T-helper 1 cell treated with Interleukin-12 subunit alpha and Interleukin-12 subunit beta and Interleukin-4 antibody, amounts not matched to agents 30 μg/mL and 1 μg/mL, for 36 hours (primary cell): ENCODE data around the gene F10.
"Not testable (repeated sequence)": the region's sequence is repeated elsewhere in the genome, so short reads cannot be mapped to it uniquely, and the experiment has no call there.

Experiments
- H3K27ac Mint-ChIP-seq: one replicate; pipeline ENCODE4 v1.8.0; 2021; ENCODE audit warnings: mild to moderate bottlenecking, mixed read lengths
- H3K27me3 Mint-ChIP-seq: one replicate; pipeline ENCODE4 v1.8.0; 2021; ENCODE audit warnings: low read depth, mixed read lengths
- H3K36me3 Mint-ChIP-seq: one replicate; pipeline ENCODE4 v1.8.0; 2021; ENCODE audit warnings: low read depth, mixed read lengths
- H3K4me1 Mint-ChIP-seq: one replicate; pipeline ENCODE4 v1.8.0; 2021; ENCODE audit warnings: low read depth, mixed read lengths
- H3K4me3 Mint-ChIP-seq: one replicate; pipeline ENCODE4 v1.8.0; 2021; ENCODE audit warnings: mild to moderate bottlenecking, moderate library complexity, mixed read lengths
- H3K9me3 Mint-ChIP-seq: one replicate; pipeline ENCODE4 v1.8.0; 2021; ENCODE audit warnings: mixed read lengths

F10 gene

DNA sequence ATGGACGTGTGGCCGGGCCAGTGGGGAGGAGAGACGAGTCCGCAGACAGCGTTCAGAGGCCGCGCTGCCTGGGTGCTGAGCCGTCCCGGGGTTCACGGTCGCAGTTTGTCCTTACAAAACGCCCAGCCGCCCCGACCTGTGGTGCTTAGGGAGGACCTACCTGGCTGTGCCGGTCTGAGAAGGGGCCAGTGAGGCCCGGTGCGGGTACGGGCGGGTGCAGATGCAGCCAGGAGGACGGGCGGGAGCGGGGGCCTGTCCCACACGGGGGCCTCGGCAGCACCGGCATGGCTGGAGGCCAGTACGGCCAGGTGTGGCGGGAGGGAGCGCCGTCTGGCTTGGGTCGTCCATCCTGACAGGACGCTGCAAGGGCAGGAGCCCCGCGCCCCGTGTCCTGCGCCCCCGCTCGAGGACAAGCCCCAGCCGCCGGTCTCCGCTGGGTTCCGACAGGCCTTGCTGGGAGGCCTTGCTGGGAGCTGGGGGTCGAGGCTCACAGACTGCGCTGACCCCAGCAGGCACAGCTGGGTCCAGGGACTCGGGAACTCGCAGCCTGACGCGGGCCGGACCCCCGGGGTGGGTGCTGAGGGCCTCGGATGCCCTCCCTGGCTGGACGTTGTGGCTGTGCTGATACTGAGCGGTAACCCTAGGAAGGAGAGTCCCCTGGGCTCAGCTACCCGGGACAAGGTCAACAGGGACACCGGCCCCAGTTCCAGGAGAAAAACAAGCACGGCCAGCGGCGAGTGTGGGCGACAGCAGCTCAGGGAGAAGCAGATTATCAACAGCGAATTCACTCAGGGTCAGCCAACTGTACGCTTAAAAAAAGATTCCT is 30.6 kb downstream of the F10 start:
- peaks cover 45% of the 10 kb centered on the region for H3K27me3 Mint-ChIP-seq
- H3K27ac Mint-ChIP-seq: peak overlapping the region; percentile 71
- H3K4me3 Mint-ChIP-seq: peak overlapping the region; percentile 74
- peaks cover 11% of the 10 kb centered on the region for H3K4me1 Mint-ChIP-seq
- H3K9me3 Mint-ChIP-seq: peaks cover 21% of the 10 kb centered on the region
- peaks cover 21% of the 10 kb centered on the region for H3K36me3 Mint-ChIP-seq

- Mint-ChIP-seq H3K4me1 (peaks cover 11% of the 10 kb centered on the region), H3K4me3 (peak overlapping the region; percentile 54), H3K27me3 (peaks cover 47% of the 10 kb centered on the region), H3K9me3 (peaks cover 21% of the 10 kb centered on the region), H3K27ac (peak overlapping the region; percentile 71), H3K36me3 (peaks cover 21% of the 10 kb centered on the region)
Measured at GRCh38 chr13:113153810-113154748, 31.5 kb downstream of the F10 start.

- H3K27ac Mint-ChIP-seq: peak overlapping the region; percentile 31
- H3K9me3 Mint-ChIP-seq: peaks cover 21% of the 10 kb centered on the region
- H3K4me1 Mint-ChIP-seq: peaks cover 14% of the 10 kb centered on the region
- H3K4me3 Mint-ChIP-seq: no peak overlapping the region
- peaks cover 21% of the 10 kb centered on the region for H3K36me3 Mint-ChIP-seq
- H3K27me3 Mint-ChIP-seq: peaks cover 47% of the 10 kb centered on the region
Measured at GRCh38 chr13:113155201-113155600, 32.6 kb downstream of the F10 start.

- no peak overlapping the region for H3K27ac Mint-ChIP-seq
- H3K4me3 Mint-ChIP-seq: no peak overlapping the region
- H3K4me1 Mint-ChIP-seq: peaks cover 17% of the 10 kb centered on the region
- peaks cover 21% of the 10 kb centered on the region for H3K9me3 Mint-ChIP-seq
- peaks cover 21% of the 10 kb centered on the region for H3K36me3 Mint-ChIP-seq
- peaks cover 42% of the 10 kb centered on the region for H3K27me3 Mint-ChIP-seq
Measured at GRCh38 chr13:113155982-113156655, 33.5 kb downstream of the F10 start.

DNA sequence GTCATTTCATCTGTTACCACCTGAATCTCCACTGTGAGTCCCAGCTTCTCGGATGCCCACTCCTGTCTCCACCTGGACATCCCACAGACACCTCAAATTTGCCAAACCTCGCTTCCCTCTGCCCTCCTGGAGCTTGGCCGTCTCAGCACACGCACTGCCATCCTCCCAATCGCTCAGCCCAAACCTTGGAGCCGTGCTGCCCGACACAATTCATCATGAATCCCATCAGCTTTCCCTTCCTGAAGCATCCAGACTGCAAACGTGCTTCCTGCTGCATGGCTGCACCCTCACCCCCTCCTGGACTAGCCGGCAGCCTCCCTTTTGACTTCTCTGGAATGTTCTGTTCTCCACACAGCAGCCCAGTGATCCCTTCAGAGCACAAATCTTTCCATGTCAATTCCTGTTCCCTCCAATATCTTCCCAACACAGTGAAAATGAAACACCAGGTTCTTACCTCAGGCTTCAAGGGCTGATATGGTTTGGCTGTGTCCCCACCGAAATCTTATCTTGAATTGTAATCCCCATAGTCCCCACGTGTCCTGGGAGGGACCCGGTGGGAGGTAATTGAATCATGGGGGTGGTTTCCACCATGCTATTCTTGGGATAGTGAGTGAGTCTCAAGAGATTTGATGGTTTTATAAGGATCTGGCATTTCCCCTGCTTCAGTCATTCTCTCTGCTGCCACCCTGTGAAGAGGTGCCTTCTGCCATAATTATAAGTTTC is 34.8 kb downstream of the F10 start:
- peaks cover 21% of the 10 kb centered on the region for H3K9me3 Mint-ChIP-seq
- H3K4me1 Mint-ChIP-seq: peaks cover 18% of the 10 kb centered on the region
- H3K27ac Mint-ChIP-seq: no peak overlapping the region
- H3K36me3 Mint-ChIP-seq: peaks cover 20% of the 10 kb centered on the region
- peaks cover 31% of the 10 kb centered on the region for H3K27me3 Mint-ChIP-seq
- H3K4me3 Mint-ChIP-seq: no peak overlapping the region

GRCh38 chr13:113157929-113158747 is 35.5 kb downstream of the F10 start, which contains the start of gene PROZ:
PROZ (plus strand) TSS chr13:113158648; CDS start chr13:113158661, 13 bp downstream.
- peaks cover 21% of the 10 kb centered on the region for H3K9me3 Mint-ChIP-seq

GRCh38 chr13:113158946-113159345 is 36.3 kb downstream of the F10 start:
- Mint-ChIP-seq H3K36me3 (peaks cover 19% of the 10 kb centered on the region), H3K27ac (no peak overlapping the region), H3K27me3 (peaks cover 25% of the 10 kb centered on the region), H3K4me3 (no peak overlapping the region), H3K9me3 (peaks cover 21% of the 10 kb centered on the region), H3K4me1 (peaks cover 16% of the 10 kb centered on the region)

More at GRCh38 chr13:113157929-113158747, 35.5 kb downstream of the F10 start, which contains the start of gene PROZ:
- Mint-ChIP-seq H3K36me3 (peaks cover 17% of the 10 kb centered on the region), H3K27ac (no peak within 1 kb of the TSS), H3K4me3 (no peak within 1 kb of the TSS), H3K4me1 (peaks cover 13% of the 10 kb centered on the region), H3K27me3 (peaks cover 25% of the 10 kb centered on the region)

DNA sequence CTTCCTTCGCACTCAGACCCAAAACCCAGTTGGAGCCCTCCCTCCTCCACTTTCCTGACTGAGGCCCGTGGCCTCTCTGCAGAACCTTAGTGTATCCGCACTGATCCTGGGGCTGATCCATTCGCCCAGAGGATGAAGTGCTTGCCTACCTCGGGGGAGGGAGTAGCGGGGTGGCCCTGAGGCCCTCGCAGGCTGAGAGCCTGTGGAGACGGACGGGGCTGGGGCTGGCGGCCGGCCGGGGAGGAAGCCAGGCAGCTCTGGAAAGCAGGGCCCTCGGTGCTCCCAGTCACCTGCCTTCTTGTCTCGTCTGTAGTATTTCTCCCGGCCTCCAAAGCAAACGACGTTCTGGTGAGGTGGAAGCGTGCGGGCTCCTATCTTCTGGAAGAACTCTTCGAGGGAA is 37.1 kb downstream of the F10 start:
- H3K9me3 Mint-ChIP-seq: peaks cover 21% of the 10 kb centered on the region
- no peak overlapping the region for H3K4me3 Mint-ChIP-seq
- peaks cover 25% of the 10 kb centered on the region for H3K27me3 Mint-ChIP-seq
- no peak overlapping the region for H3K27ac Mint-ChIP-seq
- H3K36me3 Mint-ChIP-seq: peaks cover 19% of the 10 kb centered on the region
- H3K4me1 Mint-ChIP-seq: peaks cover 16% of the 10 kb centered on the region

GRCh38 chr13:113160983-113161382 is 38.4 kb downstream of the F10 start:
- Mint-ChIP-seq H3K9me3 (peaks cover 8% of the 10 kb centered on the region), H3K4me3 (peak overlapping the region; percentile 78), H3K4me1 (peaks cover 13% of the 10 kb centered on the region), H3K27me3 (peaks cover 12% of the 10 kb centered on the region), H3K36me3 (peaks cover 9% of the 10 kb centered on the region), H3K27ac (peak overlapping the region; percentile 67)

GRCh38 chr13:113161433-113161832 is 38.8 kb downstream of the F10 start:
- Mint-ChIP-seq H3K27ac (peak overlapping the region; percentile 67), H3K4me3 (peak overlapping the region; percentile 78)

GRCh38 chr13:113161975-113162374 is 39.4 kb downstream of the F10 start:
- not testable (repeated sequence) for H3K9me3 Mint-ChIP-seq, H3K4me3 Mint-ChIP-seq, H3K27ac Mint-ChIP-seq, H3K36me3 Mint-ChIP-seq
- Mint-ChIP-seq H3K4me1 (peaks cover 13% of the 10 kb centered on the region), H3K27me3 (peaks cover 12% of the 10 kb centered on the region)

More at GRCh38 chr13:113161433-113161832, 38.8 kb downstream of the F10 start:
- H3K36me3 Mint-ChIP-seq: peaks cover 9% of the 10 kb centered on the region
- peaks cover 12% of the 10 kb centered on the region for H3K27me3 Mint-ChIP-seq
- peaks cover 8% of the 10 kb centered on the region for H3K9me3 Mint-ChIP-seq
- peaks cover 13% of the 10 kb centered on the region for H3K4me1 Mint-ChIP-seq

DNA sequence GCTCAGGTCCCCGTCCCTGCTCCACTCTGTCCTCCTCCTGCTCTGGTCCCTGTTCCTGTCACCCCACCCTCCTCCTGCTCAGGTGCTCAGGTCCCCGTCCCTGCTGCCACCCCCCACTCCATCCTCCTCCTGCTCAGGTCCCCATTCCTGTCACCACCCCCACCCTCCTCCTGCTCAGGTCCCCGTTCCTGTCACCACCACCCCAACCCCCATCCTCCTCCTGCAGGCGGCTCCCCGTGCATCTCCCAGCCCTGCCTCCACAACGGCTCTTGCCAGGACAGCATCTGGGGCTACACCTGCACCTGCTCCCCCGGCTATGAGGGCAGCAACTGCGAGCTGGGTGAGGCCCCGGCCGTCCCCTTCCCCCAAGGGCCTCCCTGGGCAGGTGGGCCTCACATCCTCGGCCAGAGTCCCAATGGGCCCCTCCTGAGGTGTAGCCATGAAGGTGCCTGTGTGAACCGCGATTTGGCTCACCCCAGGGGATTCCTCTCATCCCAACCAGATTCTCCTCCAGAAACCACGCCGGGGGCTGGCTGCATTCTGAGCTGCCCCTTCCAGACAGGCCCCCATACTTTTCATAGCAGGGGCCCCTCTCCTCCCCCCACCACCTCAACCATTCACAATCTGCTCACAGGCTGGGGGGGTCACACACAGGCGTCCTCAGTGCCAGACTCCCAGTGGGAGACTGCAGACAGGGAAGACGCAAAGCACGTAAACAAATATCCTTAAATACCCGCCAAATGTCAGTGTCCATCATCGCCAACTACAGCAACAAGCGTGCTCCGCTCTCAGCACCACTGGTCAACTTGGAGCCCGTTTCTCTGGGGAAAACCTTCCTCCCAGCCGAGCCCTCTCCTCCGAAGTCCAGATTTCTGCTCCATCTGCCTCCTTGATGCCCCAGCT is 40.4 kb downstream of the F10 start:
- Mint-ChIP-seq H3K9me3 (no peaks in the 10 kb centered on the region), H3K4me1 (peaks cover 13% of the 10 kb centered on the region), H3K27me3 (peaks cover 3% of the 10 kb centered on the region), H3K27ac (peak overlapping the region; percentile 76), H3K4me3 (peak overlapping the region; percentile 25), H3K36me3 (peaks cover 5% of the 10 kb centered on the region)
